ENCODE measurements around the gene SHH.
A peak's percentile ranks its signal among the peaks of the same experiment; 100 is the strongest.

The SHH gene

DNA sequence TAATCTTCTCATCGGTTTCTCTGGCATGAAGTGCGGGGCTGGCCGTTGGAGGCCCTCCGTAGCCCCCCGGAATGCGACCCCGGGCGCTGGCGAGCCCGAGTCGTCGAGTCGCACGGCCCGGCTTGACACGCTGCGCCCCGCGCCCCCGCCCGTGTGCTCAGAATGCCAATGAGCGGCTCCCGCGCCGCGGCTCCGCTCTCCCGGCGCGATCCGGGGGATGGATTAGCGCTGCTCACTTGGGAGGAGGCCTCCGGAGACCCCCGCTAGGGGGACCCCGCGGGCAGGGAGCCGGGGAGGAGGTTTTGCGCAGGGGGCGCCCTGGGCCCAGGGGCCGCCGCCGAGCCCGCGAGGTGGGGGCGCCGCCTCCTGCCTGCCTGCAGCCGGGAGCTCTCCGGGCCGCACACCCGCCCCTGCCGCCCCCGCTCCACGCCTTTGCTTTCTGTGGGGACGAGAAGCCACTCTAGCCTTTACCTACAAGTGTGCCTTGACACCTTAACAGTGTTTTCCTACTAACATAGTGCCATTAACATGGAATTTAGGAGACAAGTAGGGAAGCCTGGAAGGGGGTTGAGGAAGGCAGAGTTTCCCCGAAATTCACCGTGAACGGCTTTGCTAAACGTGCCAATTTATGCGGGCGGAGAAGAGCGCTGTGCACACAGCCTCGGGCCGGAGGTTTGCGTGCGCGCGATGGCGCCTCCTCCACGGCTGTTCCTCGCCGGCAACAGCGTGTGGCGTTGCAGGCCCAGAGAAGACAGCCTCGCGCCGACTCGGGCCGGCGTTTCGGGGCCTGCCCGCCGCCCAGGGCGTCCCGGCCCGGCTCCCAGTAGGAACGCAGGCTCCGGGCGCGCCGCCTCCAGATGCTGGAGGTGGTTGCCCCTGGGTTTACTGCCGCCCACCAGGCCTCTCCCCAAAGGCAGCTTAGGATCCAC, 7.1 kb downstream of the SHH start:
- DNase-seq = peak; percentile 62

- DNase-seq = no peak
Observed at GRCh38 chr7:155804431-155804831, 7.8 kb downstream of the SHH start.

- DNase-seq = no peak
Observed at GRCh38 chr7:155803418-155804376, 8.6 kb downstream of the SHH start.

DNA sequence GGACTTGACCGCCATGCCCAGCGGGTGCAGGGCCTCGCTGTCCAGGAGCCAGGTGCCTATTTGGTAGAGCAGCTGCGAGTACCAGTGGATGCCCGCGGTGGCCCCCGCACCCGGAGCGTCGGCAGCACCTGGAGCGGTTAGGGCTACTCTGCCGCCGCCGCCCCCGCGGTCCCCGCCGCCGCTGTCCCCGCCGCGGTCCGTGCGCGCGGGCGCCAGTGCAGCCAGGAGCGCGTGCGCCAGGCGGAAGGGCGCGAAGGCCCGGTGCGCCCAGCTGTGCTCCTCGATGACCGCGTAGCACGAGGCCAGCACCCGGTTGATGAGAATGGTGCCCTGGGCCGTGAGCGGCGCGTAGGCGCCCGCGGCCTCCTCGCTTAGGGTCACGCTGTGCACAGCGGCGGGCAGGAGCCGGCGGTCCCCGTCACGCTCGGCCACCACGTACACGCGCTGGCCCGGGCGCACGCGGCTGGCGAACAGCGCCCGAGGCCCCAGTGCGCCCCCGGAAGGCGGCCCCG, 9.3 kb downstream of the SHH start:
- DNase-seq = no peak

- no peak for DNase-seq
Observed at GRCh38 chr7:155802291-155802690, 10.0 kb downstream of the SHH start.

DNA sequence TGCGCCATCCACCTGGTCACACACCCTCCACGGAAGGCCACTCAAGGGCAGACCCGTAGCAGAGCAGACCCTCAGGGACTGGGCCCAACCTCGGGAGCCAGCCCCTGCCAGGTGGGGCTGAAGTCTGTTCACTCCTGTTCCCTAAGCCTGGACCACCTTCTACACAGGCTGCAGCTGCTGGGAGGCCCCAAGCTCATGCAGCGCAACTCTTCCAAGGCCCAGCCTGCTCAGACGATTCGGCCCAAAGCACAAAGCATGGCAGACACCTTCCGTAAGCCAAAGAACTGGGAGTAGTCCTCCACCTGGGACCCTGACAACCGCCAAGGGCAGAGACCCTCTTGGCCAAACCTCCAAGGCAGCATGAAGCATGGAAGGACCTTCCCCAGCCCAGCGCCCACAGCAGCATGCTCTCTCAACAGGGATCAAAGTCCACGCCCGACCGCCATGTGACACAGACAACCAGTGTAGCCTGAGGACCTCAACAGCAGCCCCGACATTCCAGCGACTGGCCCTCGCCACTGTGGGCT, 11.5 kb downstream of the SHH start:
- DNase-seq = no peak

- DNase-seq = no peak
Observed at GRCh38 chr7:155800301-155800700, 12.0 kb downstream of the SHH start.

GRCh38 chr7:155799514-155799913, 12.7 kb downstream of the SHH start:
- DNase-seq = no peak

GRCh38 chr7:155798673-155799439, 13.4 kb downstream of the SHH start:
- DNase-seq = no peak

- no peak for DNase-seq
Observed at GRCh38 chr7:155797262-155798250, 14.7 kb downstream of the SHH start.

DNA sequence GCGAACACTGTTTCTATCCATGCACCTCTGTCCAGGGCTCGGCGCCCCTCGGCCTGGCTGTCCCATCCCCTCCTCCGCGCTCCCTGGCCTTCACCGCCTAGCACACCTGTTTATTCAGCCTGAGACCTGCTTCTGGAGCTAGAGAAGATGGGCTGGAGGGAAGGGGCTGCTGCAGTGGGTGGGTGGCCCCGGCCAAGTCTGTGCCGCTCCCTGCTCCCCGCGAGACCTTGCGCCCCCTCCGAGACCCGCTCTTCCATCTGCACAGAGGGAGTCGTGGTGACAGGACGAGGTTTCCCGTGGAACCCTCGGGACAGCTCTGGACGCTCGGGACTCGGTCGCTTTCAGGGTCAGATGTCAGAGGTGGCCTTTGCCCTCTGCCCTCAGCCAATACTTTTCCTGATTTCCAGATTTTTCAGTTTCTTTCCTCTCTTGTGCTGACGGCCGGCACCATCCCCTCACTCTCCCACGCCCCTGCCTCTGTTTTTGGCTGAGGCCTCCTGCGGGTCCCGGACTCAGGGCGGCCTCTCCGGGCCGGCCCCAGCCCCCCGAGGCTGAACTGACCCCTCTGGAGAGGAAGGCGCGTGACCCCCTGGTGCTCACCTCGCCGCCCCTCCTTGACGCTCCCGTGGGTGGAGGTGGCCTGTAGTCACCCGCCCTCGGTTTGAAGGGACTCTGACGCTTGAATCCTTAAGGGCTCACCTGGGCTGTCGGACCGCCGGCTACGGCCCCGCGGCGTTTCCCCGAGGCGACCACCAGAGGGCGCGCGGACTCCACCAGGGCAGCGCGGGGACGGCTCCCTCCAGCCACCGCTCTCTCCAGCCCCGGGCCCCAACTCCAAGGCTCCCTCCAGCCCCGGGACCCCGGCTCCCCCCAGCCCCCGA, 15.6 kb downstream of the SHH start:
- DNase-seq = peak; percentile 57

- no peak for DNase-seq
Observed at GRCh38 chr7:155795951-155796350, 16.3 kb downstream of the SHH start.

GRCh38 chr7:155795401-155795800, 16.9 kb downstream of the SHH start:
- no peak for DNase-seq

- no peak for DNase-seq
Observed at GRCh38 chr7:155794196-155794595, 18.1 kb downstream of the SHH start.

GRCh38 chr7:155793720-155794119, 18.5 kb downstream of the SHH start:
- DNase-seq = no peak

- DNase-seq = no peak
Observed at GRCh38 chr7:155792999-155793560, 19.2 kb downstream of the SHH start.

GRCh38 chr7:155792315-155792960, 19.8 kb downstream of the SHH start:
- no peak for DNase-seq

- no peak for DNase-seq
Observed at GRCh38 chr7:155791836-155792235, 20.4 kb downstream of the SHH start.

DNA sequence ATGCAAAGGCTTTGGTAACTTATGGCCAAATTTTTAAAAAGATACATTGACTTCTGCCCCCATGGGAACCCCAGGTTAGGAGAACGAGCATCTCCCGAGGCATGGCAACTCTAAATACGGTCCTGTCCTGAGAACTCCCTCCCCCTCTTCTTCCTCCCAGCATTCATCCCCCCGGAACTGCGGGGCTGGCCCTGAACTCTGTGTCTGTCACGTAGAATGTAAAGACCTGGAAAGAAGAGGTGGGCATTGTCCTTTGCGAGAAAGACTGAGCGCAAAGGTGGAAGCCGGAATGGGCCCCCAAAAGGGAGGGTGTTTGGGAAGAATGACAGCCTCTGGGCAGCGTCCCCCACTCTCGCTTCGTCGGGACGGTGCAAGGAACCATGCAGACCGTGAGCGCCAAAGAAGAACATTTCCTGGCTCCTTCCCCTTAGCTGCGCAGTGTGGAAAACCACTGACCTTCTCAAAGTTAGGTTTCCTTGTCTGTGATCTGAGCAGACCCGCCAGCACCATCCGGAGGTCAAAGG, 21.0 kb downstream of the SHH start:
- DNase-seq = no peak
